ENCODE results near the gene PODXL2. TPM values are rescaled to one million over a fixed set of nuclear protein-coding genes. Genes with fewer than 3 reads are reported as not detected.

The PODXL2 gene
- 1 to 10 TPM; 1.5 to 3.2 (median 2.0) TPM for total RNA-seq

- Histone ChIP-seq H3K27me3 (no peaks in the 10 kb centered on the region), H3K4me3 (peak within 1 kb of the TSS; percentile 41 to 67 (median 54)), H3K4me1 (peaks cover 5 to 8% of the 10 kb centered on the region in 2 donors), H3K36me3 (no peaks in the 10 kb centered on the region), H3K27ac (no peak within 1 kb of the TSS), H3K9me3 (no peaks in the 10 kb centered on the region)
- intact Hi-C loops (cut with DNase I; ENCODE audit: low total_unique reads) = loop anchor here (1.0 kb wide), 1 partner anchor 39 kb away; the partner anchor contains the start of gene TPRA1
- in situ Hi-C loops (cut with MboI; ENCODE audit: low sequenced_read_pairs in 4 of 4) = no loop called here
- ATAC-seq (peak; percentile 75 to 86), DNase-seq (peak in 1 of 2 donors; percentile 27)
- TF ChIP-seq CTCF (IDR thresholded peaks at IDR 0.05 in 4 of 5, conservative IDR thresholded peaks at IDR 0.05 in 1 of 5) = no peak
- no peak for TF ChIP-seq POLR2A (IDR thresholded peaks at IDR 0.05)
Observed at GRCh38 chr3:127628788-127629466, at the start of gene PODXL2. Gene PODXL2 (plus strand): TSS chr3:127629185. CDS start chr3:127629220, 35 bp downstream.

- no peaks in the 10 kb centered on the region for H3K27me3 ChIP-seq
- intact Hi-C loops (cut with DNase I; ENCODE audit: low total_unique reads) = no loop called here
- H3K36me3 ChIP-seq = no peaks in the 10 kb centered on the region
- H3K4me3 ChIP-seq = no peak overlapping the region
- in situ Hi-C loops (cut with MboI; ENCODE audit: low sequenced_read_pairs in 4 of 4) = no loop called here
- ATAC-seq = no peak
- H3K4me1 ChIP-seq = peaks cover 4 to 12% of the 10 kb centered on the region in 2 donors
- H3K9me3 ChIP-seq = no peaks in the 10 kb centered on the region
- TF ChIP-seq CTCF (IDR thresholded peaks at IDR 0.05 in 4 of 5, conservative IDR thresholded peaks at IDR 0.05 in 1 of 5) = no peak
- no peak for TF ChIP-seq POLR2A (IDR thresholded peaks at IDR 0.05)
- DNase-seq = no peak
- H3K27ac ChIP-seq = no peak overlapping the region
Observed at GRCh38 chr3:127580327-127581060, 48.5 kb upstream of the PODXL2 start.

- ATAC-seq (no peak), DNase-seq (no peak)
- Histone ChIP-seq H3K36me3 (no peaks in the 10 kb centered on the region), H3K27ac (peak overlapping the region in 2 of 4 donors; percentile 9 to 53), H3K9me3 (no peaks in the 10 kb centered on the region), H3K27me3 (no peaks in the 10 kb centered on the region), H3K4me1 (peaks cover 23 to 40% of the 10 kb centered on the region in 2 donors), H3K4me3 (no peak overlapping the region)
- in situ Hi-C loops (cut with MboI; ENCODE audit: low sequenced_read_pairs in 4 of 4) (no loop called here), intact Hi-C loops (cut with DNase I; ENCODE audit: low total_unique reads) (no loop called here)
- TF ChIP-seq CTCF (IDR thresholded peaks at IDR 0.05 in 4 of 5, conservative IDR thresholded peaks at IDR 0.05 in 1 of 5) = no peak
- no peak for TF ChIP-seq POLR2A (IDR thresholded peaks at IDR 0.05)
Observed at GRCh38 chr3:127584734-127585133, 44.3 kb upstream of the PODXL2 start.

GRCh38 chr3:127585163-127585812 is 43.7 kb upstream of the PODXL2 start:
- Histone ChIP-seq H3K27me3 (no peaks in the 10 kb centered on the region), H3K4me3 (no peak overlapping the region), H3K27ac (peak overlapping the region in 1 of 4 donors; percentile 9), H3K9me3 (no peaks in the 10 kb centered on the region), H3K4me1 (peaks cover 23 to 40% of the 10 kb centered on the region in 2 donors), H3K36me3 (no peaks in the 10 kb centered on the region)
- ATAC-seq = no peak
- intact Hi-C loops (cut with DNase I; ENCODE audit: low total_unique reads) = no loop called here
- in situ Hi-C loops (cut with MboI; ENCODE audit: low sequenced_read_pairs in 4 of 4) = no loop called here
- DNase-seq = no peak
- TF ChIP-seq POLR2A (IDR thresholded peaks at IDR 0.05) (no peak), CTCF (IDR thresholded peaks at IDR 0.05 in 4 of 5, conservative IDR thresholded peaks at IDR 0.05 in 1 of 5) (no peak)

All from gastrocnemius medialis (tissue), 4 donors.